Measurements from ENCODE around the gene BEND3.
A peak's percentile ranks its signal among the peaks of the same experiment; 100 is the strongest.
"Not testable (repeated sequence)": the region's sequence is repeated elsewhere in the genome, so short reads cannot be mapped to it uniquely, and the experiment has no call there.

BEND3 gene

DNA sequence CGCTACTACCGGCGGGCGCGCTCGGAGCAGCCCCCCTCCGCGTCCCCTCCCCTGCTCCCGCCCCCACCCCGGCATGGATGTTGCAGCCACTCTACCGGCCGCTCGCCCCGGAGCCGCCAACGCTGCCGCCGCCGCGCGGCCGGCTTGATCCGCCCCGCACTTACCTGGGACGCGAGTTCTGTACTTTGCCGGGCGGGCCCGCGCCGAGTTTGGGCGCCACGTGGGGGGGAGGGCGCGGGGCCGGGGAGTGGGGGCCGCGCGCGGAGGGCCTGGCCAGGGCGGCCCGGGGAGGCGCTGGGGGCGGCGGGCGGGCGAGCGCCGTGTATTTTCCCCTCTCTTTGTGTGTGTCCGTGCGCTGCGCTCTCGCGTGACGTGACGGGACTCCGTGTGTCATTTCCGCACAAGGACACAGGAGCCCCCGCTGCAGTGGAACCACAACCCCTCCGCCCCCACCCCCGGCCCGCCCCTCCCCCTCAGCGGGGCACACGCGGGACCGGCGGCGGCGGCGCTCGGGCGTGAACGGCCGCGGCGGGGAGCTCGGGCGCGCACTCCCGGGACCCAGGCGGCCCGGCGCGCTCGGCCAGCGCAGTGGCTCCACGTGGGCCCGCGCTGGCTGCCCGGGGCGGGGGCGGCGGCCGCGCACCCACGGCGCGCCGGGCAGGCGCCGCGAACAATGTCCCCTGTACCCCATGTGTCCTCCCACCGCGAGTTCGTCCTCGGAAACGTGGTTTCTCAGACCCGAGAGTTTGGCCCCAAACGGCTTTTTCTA, at the start of gene BEND3:
Gene BEND3 (minus strand): TSS at position 590 of the 769 bp plus-strand sequence. CDS start 16,230 bp downstream, outside the sequence.
- DNase-seq, result peak in 1 of 2 experiments; percentile 15

GRCh38 chr6:107164299-107164698, 49.0 kb upstream of the BEND3 start:
- not testable (repeated sequence) for DNase-seq

DNA sequence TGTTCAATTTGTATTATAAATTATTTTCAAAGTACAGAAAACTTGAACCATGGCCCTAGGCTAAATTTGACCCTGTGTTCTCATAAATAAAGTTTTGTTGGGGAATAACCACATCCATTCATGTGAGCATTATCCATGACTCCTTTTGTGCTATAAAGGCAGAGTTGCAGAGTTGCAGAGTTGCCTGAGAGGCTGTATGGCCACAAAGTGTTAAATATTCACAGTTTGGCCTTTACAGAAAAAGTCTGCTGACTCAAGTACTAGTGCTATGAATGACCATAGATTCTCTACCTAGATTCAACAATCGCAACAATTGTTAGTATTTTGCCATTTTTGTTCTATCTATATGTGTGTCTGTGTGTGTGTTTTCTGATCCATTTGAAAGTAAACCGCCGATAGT, 46.2 kb upstream of the BEND3 start:
- no peak for DNase-seq

GRCh38 chr6:107156617-107157016, 41.3 kb upstream of the BEND3 start:
- DNase-seq, result no peak

DNA sequence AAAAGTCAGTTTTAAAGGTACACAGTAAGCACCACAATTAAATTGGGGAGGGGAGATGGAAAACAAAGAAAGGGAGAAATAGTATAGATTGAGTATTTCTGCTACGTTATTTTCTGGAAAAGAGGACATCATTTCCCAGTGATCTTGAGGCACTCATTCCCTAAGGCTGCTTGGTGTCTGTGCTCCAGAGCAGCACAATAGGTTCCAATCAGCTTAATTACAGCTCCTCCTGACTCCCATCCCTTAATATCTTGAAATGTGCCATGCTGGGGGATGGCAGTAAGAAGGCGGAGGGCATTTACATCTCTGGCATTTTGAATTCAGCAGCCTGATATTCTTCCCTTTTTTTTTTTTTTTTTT, 39.5 kb upstream of the BEND3 start:
- DNase-seq, result peak in 1 of 2 experiments; percentile 84

GRCh38 chr6:107154131-107154800, 39.0 kb upstream of the BEND3 start:
- DNase-seq, result peak; percentile 61 to 88

GRCh38 chr6:107152638-107153430, 37.5 kb upstream of the BEND3 start:
- DNase-seq, result peak in 1 of 2 experiments; percentile 37

DNA sequence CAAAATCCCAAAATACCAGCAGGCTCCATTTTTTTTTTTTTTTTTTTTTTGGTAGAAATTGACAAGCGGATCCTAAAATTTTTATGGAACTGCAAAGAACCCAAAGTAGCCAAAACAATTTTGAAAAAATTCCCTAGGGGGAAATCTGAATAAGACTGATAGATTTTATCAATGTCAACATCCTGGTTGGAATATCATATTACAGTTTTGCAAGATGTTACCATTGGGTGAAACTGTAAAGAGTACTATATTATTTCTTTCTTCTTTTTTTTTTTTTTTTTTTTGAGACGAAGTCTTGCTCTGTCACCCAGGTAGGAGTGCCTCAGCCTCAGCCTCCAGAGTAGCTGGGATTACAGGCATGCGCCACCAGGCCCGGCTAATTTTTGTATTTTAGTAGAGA, 29.4 kb upstream of the BEND3 start:
- DNase-seq, result no peak

DNA sequence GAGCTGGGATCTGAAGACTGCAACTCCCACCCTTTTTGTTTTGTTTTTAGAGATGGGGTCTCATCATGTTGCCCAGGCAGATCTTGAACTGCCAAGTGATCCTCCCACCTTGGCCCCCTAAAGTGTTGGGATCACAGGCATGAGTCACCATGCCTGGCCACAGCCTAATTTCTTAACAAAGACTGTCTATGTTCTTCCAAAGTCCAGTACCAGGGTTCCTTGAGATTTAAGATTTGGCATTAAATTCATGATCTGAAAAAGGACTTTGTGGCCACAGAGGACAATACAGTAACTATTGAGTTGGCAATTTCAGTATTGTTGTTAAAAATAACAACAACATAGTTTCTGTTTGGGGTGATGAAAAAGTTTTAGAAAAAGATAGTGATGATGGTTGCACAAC, 28.7 kb upstream of the BEND3 start:
- no peak for DNase-seq

DNA sequence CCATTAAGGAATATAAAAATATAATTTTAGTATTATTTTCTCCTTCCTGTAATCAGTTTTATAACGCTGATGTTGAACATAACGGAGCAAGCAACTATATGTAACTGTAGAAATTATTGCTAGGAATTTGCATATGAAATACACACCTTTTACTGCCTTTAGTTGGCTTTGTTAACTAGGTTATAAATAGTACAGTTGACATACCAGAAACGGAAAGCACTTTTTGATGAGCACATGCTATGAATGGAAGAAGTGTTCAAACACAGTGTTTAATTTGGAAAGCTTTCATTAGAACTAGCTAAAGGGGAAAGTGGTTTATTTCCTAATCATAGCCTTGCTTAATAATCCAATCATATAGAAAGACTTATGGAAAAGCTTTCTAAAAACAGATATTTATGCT, 25.3 kb upstream of the BEND3 start:
- no peak for DNase-seq

GRCh38 chr6:107136324-107136723, 21.0 kb upstream of the BEND3 start:
- not testable (repeated sequence) for DNase-seq

DNA sequence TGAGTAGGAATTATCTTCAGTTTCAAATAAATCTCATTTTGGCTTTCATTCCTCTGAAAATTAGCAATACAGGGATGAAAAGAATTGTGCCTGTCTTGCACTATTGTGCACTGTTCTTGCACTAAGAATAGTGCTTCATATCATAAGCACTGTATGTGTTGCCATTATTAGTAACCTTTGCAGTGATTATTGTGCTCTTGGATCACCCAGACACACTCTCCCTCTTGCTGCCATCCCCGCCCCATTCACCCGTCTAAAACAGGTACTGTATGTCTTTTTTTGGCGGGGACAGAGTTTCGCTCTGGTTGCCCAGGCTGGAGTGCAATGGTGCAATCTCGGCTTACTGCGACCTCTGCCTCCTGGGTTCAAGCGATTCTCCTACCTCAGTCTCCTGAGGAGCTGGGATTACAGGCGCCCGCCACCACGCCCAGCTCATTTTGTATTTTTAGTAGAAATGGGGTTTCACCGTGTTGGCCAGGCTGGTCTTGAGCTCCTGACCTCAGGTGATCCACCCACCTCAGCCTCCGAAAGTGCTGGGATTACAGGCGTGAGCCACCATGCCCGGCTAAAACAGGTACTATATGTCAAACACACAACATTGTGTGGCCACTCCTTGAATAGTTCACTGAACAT, 19.8 kb upstream of the BEND3 start:
- not testable (repeated sequence) for DNase-seq

GRCh38 chr6:107132330-107132954, 17.1 kb upstream of the BEND3 start:
- DNase-seq, result no peak

DNA sequence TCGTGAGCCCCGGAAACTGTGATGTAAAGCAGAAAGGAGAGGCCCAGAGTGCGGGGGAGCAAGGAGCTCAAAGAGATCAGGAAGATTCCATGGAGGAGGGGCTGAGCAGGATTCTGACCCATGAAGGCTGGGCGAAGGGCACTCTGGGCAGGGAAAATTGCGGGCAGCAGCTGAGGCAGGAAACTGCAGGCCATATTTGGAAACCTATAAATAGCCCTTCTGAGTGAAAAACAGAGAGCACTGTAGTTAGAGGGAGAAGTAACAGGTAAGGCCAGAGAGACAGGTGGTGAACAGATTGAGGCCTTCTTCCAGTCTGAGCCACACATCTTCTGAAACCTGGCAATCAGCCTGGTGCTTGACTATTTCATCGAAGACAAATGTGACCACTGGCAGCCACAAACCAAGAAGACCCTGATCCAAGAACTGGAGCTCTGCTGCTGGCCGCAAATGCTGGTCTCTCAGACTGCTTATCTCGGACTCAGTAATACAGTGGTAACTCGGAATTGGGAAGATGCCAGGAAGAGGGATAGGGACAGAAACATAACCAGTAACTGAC, 14.1 kb upstream of the BEND3 start:
- DNase-seq, result no peak

- DNase-seq, result no peak
Observed at GRCh38 chr6:107128577-107128976, 13.3 kb upstream of the BEND3 start.

- no peak for DNase-seq
Observed at GRCh38 chr6:107128175-107128574, 12.9 kb upstream of the BEND3 start.

- no peak for DNase-seq
Observed at GRCh38 chr6:107125771-107126170, 10.5 kb upstream of the BEND3 start.

DNA sequence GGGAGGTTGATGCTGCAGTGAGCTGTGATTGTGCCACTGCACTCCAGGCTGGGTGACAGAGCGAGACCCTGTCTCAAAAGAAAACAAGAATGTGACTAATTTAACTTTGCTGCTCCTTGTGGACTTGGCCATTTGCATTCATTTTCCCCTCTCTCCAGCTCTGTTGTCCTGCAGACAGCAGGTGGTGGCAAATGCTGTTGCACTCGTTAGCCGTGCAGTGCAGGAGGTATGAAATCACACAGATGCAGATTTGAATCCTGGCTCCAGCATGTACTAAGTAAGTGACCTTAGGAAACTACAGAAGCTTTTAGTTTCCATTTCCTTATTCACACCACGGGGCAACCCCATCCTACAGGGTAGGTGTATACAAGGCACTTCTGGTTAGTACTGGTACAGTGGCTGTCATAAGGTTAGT, 9.6 kb upstream of the BEND3 start:
- DNase-seq, result no peak

- no peak for DNase-seq
Observed at GRCh38 chr6:107123501-107123900, 8.2 kb upstream of the BEND3 start.

- DNase-seq, result no peak
Observed at GRCh38 chr6:107122748-107123147, 7.4 kb upstream of the BEND3 start.

DNA sequence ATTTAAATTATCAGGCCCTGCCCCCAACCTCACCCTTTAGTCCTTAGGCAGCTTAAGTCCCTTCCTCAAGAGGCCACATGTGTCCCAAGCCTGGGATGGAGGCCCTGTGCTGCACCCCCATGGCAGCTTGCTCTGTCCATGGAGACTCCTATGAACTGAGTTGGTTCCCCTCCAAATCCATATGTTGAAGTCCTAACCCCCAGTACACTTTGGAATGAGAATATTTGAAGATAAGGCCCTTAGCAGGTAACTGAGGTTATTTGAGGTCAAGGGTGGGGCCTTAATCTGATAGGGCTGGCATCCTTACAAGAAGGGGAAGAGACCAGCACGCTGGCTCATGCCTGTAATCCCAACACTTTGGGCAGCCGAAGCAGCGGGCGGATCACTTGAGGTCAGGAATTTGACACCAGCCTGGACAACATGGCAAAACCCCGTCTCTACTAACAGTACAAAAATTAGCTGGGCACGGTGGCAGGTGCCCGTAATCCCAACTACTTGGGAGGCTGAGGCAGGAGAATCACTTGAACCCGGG, 6.7 kb upstream of the BEND3 start:
- no peak for DNase-seq

- no peak for DNase-seq
Observed at GRCh38 chr6:107121266-107121665, 6.0 kb upstream of the BEND3 start.
